OCI-LY3 (cell line): ENCODE results near the gene ADCY9.

Experiments
- H2AFZ ChIP-seq: fragments of 200-600, 300-600 bp; shearing (Covaris generic); 2 replicates; pipeline ENCODE4 v1.6.0; 2014; ENCODE audit warnings: antibody characterized with exemption, low read depth, low read length
- H3K27ac ChIP-seq: fragments of 200-600, 300-600 bp; sonication (generic); 2 replicates; pipeline ENCODE4 v1.5.1; 2014; ENCODE audit warnings: mild to moderate bottlenecking, low read length, moderate library complexity, mixed read lengths
- H3K27me3 ChIP-seq: fragments of 200-600, 300-600 bp; sonication (generic); 2 replicates; pipeline ENCODE4 v1.6.1; 2014; ENCODE audit warnings: low read depth, low read length, mixed read lengths
- H3K36me3 ChIP-seq: fragments of 200-600, 300-600 bp; sonication (generic); replicated peaks from 2 replicates; pipeline ENCODE3; 2014; ENCODE audit warnings: low read depth, low read length, mixed read lengths
- H3K4me1 ChIP-seq: fragments of 300-600, 200-600 bp; sonication (generic); 2 replicates; pipeline ENCODE4 v1.6.1; 2014; ENCODE audit warnings: low read length, mixed read lengths
- H3K4me2 ChIP-seq: fragments of 200-600, 300-600 bp; sonication (generic); 2 replicates; pipeline ENCODE4 v1.6.1; 2014; ENCODE audit warnings: low read length, mixed read lengths
- H3K4me3 ChIP-seq: fragments of 300-600, 200-600 bp; sonication (generic); 2 replicates; pipeline ENCODE4 v1.5.1; 2014; ENCODE audit warnings: antibody characterized with exemption, mild to moderate bottlenecking, low read length, moderate library complexity
- H3K79me2 ChIP-seq: fragments of 300-600, 200-600 bp; shearing (Covaris generic); 2 replicates; pipeline ENCODE4 v1.6.1; 2014; ENCODE audit warnings: mild to moderate bottlenecking, low read length, mixed read lengths
- H3K9ac ChIP-seq: fragments of 300-600, 200-600 bp; shearing (Covaris generic); 2 replicates; pipeline ENCODE4 v1.6.0; 2014; ENCODE audit warnings: mild to moderate bottlenecking, low read length, moderate library complexity
- H3K9me3 ChIP-seq: fragments of 200-600, 300-600 bp; shearing (Covaris generic); 2 replicates; pipeline ENCODE4 v1.6.1; 2014; ENCODE audit warnings: low read length, mixed read lengths; ENCODE audit not compliant: insufficient read depth
- H4K20me1 ChIP-seq: fragments of 200-600, 300-600 bp; sonication (generic); 2 replicates; pipeline ENCODE4 v1.6.1; 2016; ENCODE audit warnings: low read length, mixed read lengths; ENCODE audit not compliant: insufficient read depth
- CTCF ChIP-seq: fragments of 200-600, 300-600 bp; sonication (generic); IDR thresholded peaks from 2 replicates; pipeline ENCODE4 v1.5.1; 2014; ENCODE audit warnings: antibody characterized with exemption, low read length, low read depth
- EZH2phosphoT487 ChIP-seq: fragments of 200-600 bp; shearing (Covaris generic); IDR thresholded peaks from 2 replicates; pipeline ENCODE4 v1.6.1; 2018; ENCODE audit warnings: antibody characterized with exemption, mixed run types, low read depth

ADCY9 gene

DNA sequence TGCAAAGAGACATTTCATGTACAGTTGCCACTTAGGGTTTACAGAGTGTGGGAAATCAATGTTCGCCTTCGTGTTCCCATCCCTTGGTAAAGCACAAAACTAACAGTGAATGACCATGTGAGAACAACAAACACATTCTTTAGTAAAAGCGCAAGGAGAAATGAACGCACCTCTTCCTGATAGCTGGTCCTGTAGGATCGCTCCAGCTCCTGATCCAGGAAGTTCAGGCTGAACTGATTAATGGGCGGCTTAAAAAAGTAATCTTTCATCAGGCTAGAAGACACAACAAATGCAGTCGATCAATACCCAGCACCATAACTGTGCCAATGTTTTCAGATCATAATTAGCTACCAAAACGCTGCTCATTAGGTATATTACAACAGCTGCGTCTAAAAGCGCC lies 127.4 kb downstream of the ADCY9 start:
- Histone ChIP-seq H3K36me3 (no peaks in the 10 kb centered on the region), H3K4me3 (no peak overlapping the region), H3K27ac (no peak overlapping the region), H3K79me2 (no peaks in the 10 kb centered on the region), H4K20me1 (no peaks in the 10 kb centered on the region), H3K27me3 (no peaks in the 10 kb centered on the region; the same call in 1 of the 2 replicates), H3K9ac (no peak overlapping the region), H3K4me1 (no peaks in the 10 kb centered on the region), H3K9me3 (no peaks in the 10 kb centered on the region), H3K4me2 (no peak overlapping the region), H2AFZ (no peak overlapping the region)
- TF ChIP-seq EZH2phosphoT487 (no peak), CTCF (no peak)

DNA sequence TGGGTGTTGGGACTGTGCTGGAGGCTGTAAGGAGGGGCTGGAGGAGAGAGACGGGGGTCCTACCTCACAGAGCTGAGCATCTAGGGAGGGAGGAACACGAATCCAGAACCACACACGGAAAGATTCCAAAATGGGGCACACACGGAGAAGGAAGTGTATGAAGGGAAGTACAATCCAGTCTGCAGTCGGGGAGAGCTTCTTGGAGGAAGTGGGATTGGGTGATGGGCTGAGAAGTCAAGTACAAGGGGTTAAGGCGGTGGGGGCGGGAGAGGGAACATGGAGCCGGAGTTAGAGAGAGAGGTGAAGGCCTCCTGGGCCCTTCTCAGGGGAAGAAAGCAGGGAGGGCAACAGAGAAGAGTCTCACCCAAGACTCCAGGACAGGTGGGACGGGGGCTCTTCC lies 128.2 kb downstream of the ADCY9 start:
- no peaks in the 10 kb centered on the region for H3K9me3 ChIP-seq
- no peak overlapping the region for H2AFZ ChIP-seq
- no peaks in the 10 kb centered on the region for H3K36me3 ChIP-seq
- TF ChIP-seq EZH2phosphoT487 (no peak), CTCF (no peak)
- no peaks in the 10 kb centered on the region for H3K4me1 ChIP-seq
- no peak overlapping the region for H3K4me3 ChIP-seq
- no peak overlapping the region for H3K4me2 ChIP-seq
- H3K27ac ChIP-seq: no peak overlapping the region
- H4K20me1 ChIP-seq: no peaks in the 10 kb centered on the region
- H3K27me3 ChIP-seq: no peaks in the 10 kb centered on the region; the same call in 1 of the 2 replicates
- no peak overlapping the region for H3K9ac ChIP-seq
- no peaks in the 10 kb centered on the region for H3K79me2 ChIP-seq

DNA sequence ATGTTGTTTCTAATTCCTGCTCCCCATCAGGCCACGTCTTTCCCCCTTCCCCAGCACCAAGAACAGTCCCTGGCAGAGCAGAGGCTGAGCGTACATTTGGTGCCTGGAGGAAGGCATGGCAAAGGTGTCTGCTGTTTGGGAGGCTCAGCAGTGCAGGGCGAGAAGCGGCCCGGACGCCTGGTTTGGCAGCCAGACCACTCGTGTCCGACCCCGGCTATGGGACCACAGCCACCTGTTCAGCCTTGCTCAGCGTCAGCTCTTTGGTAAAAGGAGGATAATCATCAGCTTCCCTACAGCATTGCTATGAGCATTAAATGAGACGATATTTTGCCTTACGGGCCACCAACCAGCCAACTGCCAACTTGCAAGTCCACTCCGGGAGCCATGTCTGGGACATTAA lies 129.0 kb downstream of the ADCY9 start:
- Histone ChIP-seq H3K27ac (no peak overlapping the region), H4K20me1 (no peaks in the 10 kb centered on the region), H3K4me1 (no peaks in the 10 kb centered on the region), H3K36me3 (no peaks in the 10 kb centered on the region), H2AFZ (no peak overlapping the region), H3K79me2 (no peaks in the 10 kb centered on the region), H3K4me2 (no peak overlapping the region), H3K4me3 (no peak overlapping the region), H3K9me3 (no peaks in the 10 kb centered on the region), H3K9ac (no peak overlapping the region), H3K27me3 (no peaks in the 10 kb centered on the region; the same call in 1 of the 2 replicates)
- TF ChIP-seq EZH2phosphoT487 (no peak), CTCF (no peak)

- Histone ChIP-seq H3K27me3 (no peaks in the 10 kb centered on the region; the same call in 1 of the 2 replicates), H3K4me3 (no peak overlapping the region), H3K4me1 (no peaks in the 10 kb centered on the region), H3K4me2 (no peak overlapping the region), H3K36me3 (no peaks in the 10 kb centered on the region), H3K9me3 (no peaks in the 10 kb centered on the region), H2AFZ (no peak overlapping the region), H3K79me2 (no peaks in the 10 kb centered on the region), H4K20me1 (no peaks in the 10 kb centered on the region), H3K27ac (no peak overlapping the region), H3K9ac (no peak overlapping the region)
- TF ChIP-seq EZH2phosphoT487: no peak
- TF ChIP-seq CTCF: no peak
These were observed 130.1 kb downstream of the ADCY9 start for GRCh38 chr16:3986235-3986544.
